SK-N-SH (cell line): ENCODE measurements around the gene GMFB. TPM values are rescaled to one million over a fixed set of nuclear protein-coding genes. Genes with fewer than 3 reads are reported as not detected.

Source experiments
- CTCF ChIA-PET: fragments of 300-600, 350-600 bp; formaldehyde crosslinking; extraction: SDS; loops from one replicate; lab custom pipeline; 2021; lab: Yijun Ruan, JAX
- POLR2A ChIA-PET: fragments of 350-600 bp; sonication (Branson Sonifier 250); formaldehyde crosslinking; extraction: SDS; loops from one replicate; lab custom pipeline; 2020; ENCODE audit warnings: antibody characterized with exemption, inconsistent platforms; lab: Yijun Ruan, JAX
- DNase-seq: peaks from one replicate; pipeline ENCODE4 v3.0.0; 2012
- H2AFZ ChIP-seq: fragments of 200-600 bp; sonication (generic); 2 replicates; pipeline ENCODE4 v1.8.1; 2016; ENCODE audit warnings: antibody characterized with exemption, mild to moderate bottlenecking, low read depth
- H3F3A ChIP-seq: fragments of 200-600 bp; sonication (generic); replicated peaks from 2 replicates; pipeline ENCODE3; 2016; ENCODE audit warnings: antibody characterized with exemption, mild to moderate bottlenecking; ENCODE audit not compliant: insufficient read depth
- H3K27ac ChIP-seq, 2 experiments: fragments of 200-500 bp in 1 of 2; fragments of 200-600 bp in 1 of 2; sonication (Bioruptor generic) in 1 of 2; sonication (generic), shearing (Covaris generic) in 1 of 2; 2 replicates each; pipeline versions ENCODE4 v1.5.1 to v1.6.1; 2014 to 2016; ENCODE audit warnings: low read depth in 2 of 2, inconsistent platforms in 1 of 2, low read length in 1 of 2, mild to moderate bottlenecking in 1 of 2, mixed read lengths in 1 of 2
- H3K27me3 ChIP-seq: fragments of 200-600 bp; sonication (generic), shearing (Covaris generic); 2 replicates; pipeline ENCODE4 v1.6.1; 2016; ENCODE audit warnings: mixed run types; ENCODE audit not compliant: insufficient read depth
- H3K36me3 ChIP-seq, 2 experiments: fragments of 200-500 bp in 1 of 2; fragments of 200-600 bp in 1 of 2; sonication (Bioruptor generic) in 1 of 2; sonication (generic) in 1 of 2; replicated peaks in 1 of 2; 2 replicates each; pipeline versions ENCODE3 to v1.5.1; 2014 to 2016; ENCODE audit warnings: low read length in 1 of 2, mild to moderate bottlenecking in 1 of 2; ENCODE audit not compliant: insufficient read depth in 2 of 2, control insufficient read depth in 1 of 2
- H3K4me1 ChIP-seq, 2 experiments: fragments of 200-500 bp in 1 of 2; fragments of 200-600 bp in 1 of 2; sonication (Bioruptor generic) in 1 of 2; sonication (generic), shearing (Covaris generic) in 1 of 2; 2 replicates each; pipeline versions ENCODE4 v1.5.1 to v1.6.1; 2014 to 2016; ENCODE audit warnings: low read depth in 1 of 2, low read length in 1 of 2, mixed run types in 1 of 2; ENCODE audit not compliant: insufficient read depth in 2 of 2, control insufficient read depth in 1 of 2
- H3K4me2 ChIP-seq: fragments of 200-600 bp; sonication (generic), shearing (Covaris generic); 2 replicates; pipeline ENCODE4 v1.6.1; 2017; ENCODE audit warnings: mixed run types
- H3K4me3 ChIP-seq, 2 experiments: fragments of 200-500 bp in 1 of 2; fragments of 200-600 bp in 1 of 2; sonication (Bioruptor generic) in 1 of 2; sonication (generic), shearing (Covaris generic) in 1 of 2; 2 replicates each; pipeline versions ENCODE4 v1.5.1 to v1.8.1; 2014 to 2016; ENCODE audit warnings: low read depth in 2 of 2, inconsistent platforms in 1 of 2, low read length in 1 of 2, mild to moderate bottlenecking in 1 of 2, mixed read lengths in 1 of 2, moderate library complexity in 1 of 2
- H3K79me2 ChIP-seq: fragments of 200-600 bp; sonication (generic); 2 replicates; pipeline ENCODE4 v1.8.1; 2017; ENCODE audit warnings: mild to moderate bottlenecking; ENCODE audit not compliant: insufficient read depth
- H3K9ac ChIP-seq: fragments of 200-600 bp; sonication (generic); 2 replicates; pipeline ENCODE4 v1.6.1; 2017; ENCODE audit warnings: mixed run types
- H3K9me2 ChIP-seq: fragments of 200-600 bp; sonication (generic); 2 replicates; pipeline ENCODE4 v1.6.1; 2017; ENCODE audit warnings: mixed run types
- H3K9me3 ChIP-seq: fragments of 200-600 bp; sonication (generic); 2 replicates; pipeline ENCODE4 v1.6.1; 2017; ENCODE audit warnings: mixed run types, mild to moderate bottlenecking, moderate library complexity
- H4K20me1 ChIP-seq: fragments of 200-600 bp; sonication (generic); 2 replicates; pipeline ENCODE4 v1.6.1; 2017; ENCODE audit warnings: mild to moderate bottlenecking, mixed run types; ENCODE audit not compliant: insufficient read depth
- CHD2 ChIP-seq: fragments of 150-350 bp; IDR thresholded peaks from 2 replicates; pipeline ENCODE4 v1.6.1; 2018; ENCODE audit warnings: low read length; ENCODE audit not compliant: partially characterized antibody
- EZH2phosphoT487 ChIP-seq: fragments of 200-600 bp; sonication (generic); IDR thresholded peaks from 2 replicates; pipeline ENCODE4 v1.6.1; 2017; ENCODE audit warnings: low read depth, mixed run types, mild to moderate bottlenecking, antibody characterized with exemption, moderate library complexity, borderline replicate concordance
- FOXM1 ChIP-seq: IDR thresholded peaks from 2 replicates; pipeline ENCODE4 v1.4.0; 2012; ENCODE audit warnings: low read depth, mild to moderate bottlenecking
- GABPA ChIP-seq: IDR thresholded peaks from 2 replicates; pipeline ENCODE4 v1.4.0; 2012; ENCODE audit warnings: low read depth, mild to moderate bottlenecking
- GATA2 ChIP-seq: sonication (generic); formaldehyde crosslinking; IDR thresholded peaks from 2 replicates; pipeline ENCODE4 v1.5.0; 2020; ENCODE audit warnings: mild to moderate bottlenecking, missing genetic modification reagents
- JUND ChIP-seq: IDR thresholded peaks from 2 replicates; pipeline ENCODE4 v1.4.0; 2012
- MEF2A ChIP-seq: IDR thresholded peaks from 2 replicates; pipeline ENCODE4 v1.4.0; 2012; ENCODE audit warnings: low read depth, borderline replicate concordance
- NFIC ChIP-seq: IDR thresholded peaks from 2 replicates; pipeline ENCODE4 v1.4.0; 2012; ENCODE audit warnings: borderline replicate concordance
- RAD21 ChIP-seq: IDR thresholded peaks from 2 replicates; pipeline ENCODE4 v1.6.1; 2012; ENCODE audit warnings: mild to moderate bottlenecking, low read length
- REST ChIP-seq: IDR thresholded peaks from 2 replicates; pipeline ENCODE4 v1.6.1; 2012; ENCODE audit warnings: mild to moderate bottlenecking, low read depth, low read length, moderate library complexity
- SIN3A ChIP-seq: IDR thresholded peaks from 2 replicates; pipeline ENCODE4 v1.6.1; 2012; ENCODE audit warnings: low read depth, mild to moderate bottlenecking, low read length, moderate library complexity, borderline replicate concordance
- TAF1 ChIP-seq: IDR thresholded peaks from 2 replicates; pipeline ENCODE4 v1.6.1; 2012; ENCODE audit warnings: low read depth, mild to moderate bottlenecking, low read length, moderate library complexity, borderline replicate concordance
- TEAD4 ChIP-seq: IDR thresholded peaks from 2 replicates; pipeline ENCODE4 v1.4.0; 2012; ENCODE audit warnings: mild to moderate bottlenecking, borderline replicate concordance; ENCODE audit not compliant: insufficient read depth
- YY1 ChIP-seq: IDR thresholded peaks from 2 replicates; pipeline ENCODE4 v1.4.0; 2012; ENCODE audit warnings: low read depth, mild to moderate bottlenecking
- ZBTB33 ChIP-seq: IDR thresholded peaks from 2 replicates; pipeline ENCODE4 v1.4.0; 2012; ENCODE audit warnings: low read depth, borderline replicate concordance
- WGBS: methylation state at CpG from one replicate; pipeline ENCODE4 v1.1.6; 2017; ENCODE audit warnings: low lambda C conversion rate; 5-methylcytosine and 5-hydroxymethylcytosine counted together
- polyA plus RNA-seq, 3 experiments: library from polyadenylated mRNA; depleted of rRNA; stranded (reverse); fragments of >200 nt; gene quantifications; 2 replicates each; pipeline ENCODE4 v1.2.3, GENCODE V29; 2012

The GMFB gene
- polyA plus RNA-seq, 1 of the 3 experiments (the other 2 are of a cell fraction): 9.4 TPM

GRCh38 chr14:54528973-54529372, 40.2 kb upstream of the GMFB start:
- Histone ChIP-seq H3K9me2 (no peaks in the 10 kb centered on the region), H3K4me1 (no peaks in the 10 kb centered on the region; a peak in 2 of 4 replicates), H3K9me3 (no peaks in the 10 kb centered on the region), H3K9ac (no peak overlapping the region), H2AFZ (no peak overlapping the region), H3K27me3 (no peaks in the 10 kb centered on the region), H3K4me2 (no peak overlapping the region), H3K4me3 (no peak overlapping the region), H3K36me3 (peaks cover 18 to 27% of the 10 kb centered on the region in 2 experiments), H4K20me1 (no peaks in the 10 kb centered on the region), H3K79me2 (no peaks in the 10 kb centered on the region), H3F3A (peaks cover 6% of the 10 kb centered on the region), H3K27ac (no peak overlapping the region)
- CTCF ChIA-PET: interaction anchor here (0.9 to 1.9 kb wide), 3 partner anchors 16 to 245 kb away, joined by 3 to 5 read pairs (median 5); no protein-coding TSS in a partner anchor
- DNase-seq: no peak
- 95% methylated on average over 2 of the region's 2 CpGs for WGBS
- TF ChIP-seq TEAD4 (no peak), CHD2 (no peak), FOXM1 (no peak), TAF1 (no peak), GABPA (no peak), MEF2A (no peak), GATA2 (no peak), YY1 (no peak), SIN3A (no peak), JUND (no peak), NFIC (no peak), REST (no peak), RAD21 (no peak), EZH2phosphoT487 (no peak), ZBTB33 (no peak)
- POLR2A ChIA-PET: no interaction called here
